Measurements from ENCODE around the gene PRICKLE3. TPM values are rescaled to one million over a fixed set of nuclear protein-coding genes. Genes with fewer than 3 reads are reported as not detected.

PRICKLE3 gene
- total RNA-seq, 1 donor from 2014 or later, result 3.0 TPM

Other genes starting within 250 kb of the PRICKLE3 start
- gene OTUD5, start 228.8 kb downstream of the PRICKLE3 start, total RNA-seq, result 22.1 and 32.1 TPM in 2 replicates
- gene KCND1, start 214.5 kb downstream of the PRICKLE3 start, total RNA-seq, result 0.13 and 0.25 TPM in 2 replicates
- gene GRIPAP1, start 184.1 kb downstream of the PRICKLE3 start, total RNA-seq, result 10.9 and 15.7 TPM in 2 replicates
- 9.5 and 15.6 TPM in 2 replicates for gene TFE3, start 143.0 kb downstream of the PRICKLE3 start, total RNA-seq
- 0.39 and 1.6 TPM in 2 replicates for gene CCDC120, start 127.4 kb downstream of the PRICKLE3 start, total RNA-seq
- 2.8 and 5.4 TPM in 2 replicates for gene PRAF2, start 112.4 kb downstream of the PRICKLE3 start, total RNA-seq
- gene WDR45, start 106.5 kb downstream of the PRICKLE3 start, total RNA-seq, result 16.0 and 18.7 TPM in 2 replicates
- 16.8 and 19.1 TPM in 2 replicates for gene GPKOW, start 62.6 kb downstream of the PRICKLE3 start, total RNA-seq
- 0.39 and 0.51 TPM in 2 replicates for gene MAGIX, start 23.6 kb downstream of the PRICKLE3 start, total RNA-seq
- 12.0 and 12.2 TPM in 2 replicates for gene PLP2, start 14.5 kb downstream of the PRICKLE3 start, total RNA-seq
- 0.13 TPM in 2 replicates for gene SYP, start 13.8 kb upstream of the PRICKLE3 start, total RNA-seq
- under 0.01 TPM in 2 replicates for gene CACNA1F, start 47.0 kb upstream of the PRICKLE3 start, total RNA-seq
- gene CCDC22, start 49.1 kb upstream of the PRICKLE3 start, total RNA-seq, result 7.6 and 8.5 TPM in 2 replicates
- not detected in 2 replicates for gene FOXP3, start 78.3 kb upstream of the PRICKLE3 start, total RNA-seq
- gene PPP1R3F, start 83.4 kb upstream of the PRICKLE3 start, total RNA-seq, result 1.0 and 3.2 TPM in 2 replicates
- gene GAGE10, start 117.3 kb upstream of the PRICKLE3 start, total RNA-seq, result not detected in 2 replicates
- not detected in 2 replicates for gene GAGE12J, start 135.7 kb upstream of the PRICKLE3 start, total RNA-seq
- not detected in 2 replicates for gene GAGE13, start 145.2 kb upstream of the PRICKLE3 start, total RNA-seq